GM18498 (cell line): ENCODE results near the gene IDI1.
"Not testable (repeated sequence)": the region's sequence is repeated elsewhere in the genome, so short reads cannot be mapped to it uniquely, and the experiment has no call there.

Experiments
- ATAC-seq: cut with Tn5 transposase; IDR thresholded peaks from one replicate; pipeline ENCODE4 v1.9.1; 2021; ENCODE audit warnings: mild to moderate bottlenecking, moderate library complexity; ENCODE audit not compliant: unreplicated experiment

The IDI1 gene

DNA sequence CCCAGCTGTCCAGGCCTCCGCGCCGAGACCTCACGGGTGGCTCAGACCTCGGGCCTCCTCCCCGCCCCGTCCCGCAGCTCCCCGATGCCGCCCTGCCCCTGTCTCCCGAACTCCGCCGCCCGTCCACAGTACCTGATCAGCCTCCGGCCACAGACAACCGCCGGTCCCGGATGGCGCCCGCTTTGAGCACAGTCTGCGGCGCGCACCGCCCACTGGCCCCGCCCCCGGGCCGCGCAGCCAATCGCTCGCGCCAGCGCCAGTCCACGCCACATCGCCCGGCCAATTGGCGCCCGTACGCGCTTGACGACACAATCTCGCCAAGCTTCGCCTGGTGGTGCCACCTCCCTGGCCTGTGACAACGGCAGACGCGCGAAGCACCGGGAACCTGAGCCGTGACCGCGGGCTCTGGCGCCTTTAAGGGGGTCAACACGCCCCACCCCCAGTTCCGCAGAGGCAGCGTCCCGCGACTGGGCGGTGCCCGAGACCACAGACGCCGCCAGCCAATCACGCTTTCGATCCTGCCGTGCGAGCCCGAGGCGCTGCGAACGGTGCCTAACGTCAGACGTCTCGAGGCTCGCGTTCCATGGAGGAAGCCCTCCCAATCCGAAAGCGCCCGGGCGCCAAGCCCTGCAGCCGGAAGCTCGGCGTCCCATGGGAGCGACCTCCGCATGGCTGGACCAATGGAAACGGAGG is at the start of gene IDI1:
IDI1 (minus strand) TSS at position 388 of the 693 bp plus-strand sequence; CDS start at position 272, 116 bp downstream.
- ATAC-seq: peak; percentile 85

- no peak for ATAC-seq
Measured at GRCh38 chr10:1097436-1097835, 48.5 kb upstream of the IDI1 start.

DNA sequence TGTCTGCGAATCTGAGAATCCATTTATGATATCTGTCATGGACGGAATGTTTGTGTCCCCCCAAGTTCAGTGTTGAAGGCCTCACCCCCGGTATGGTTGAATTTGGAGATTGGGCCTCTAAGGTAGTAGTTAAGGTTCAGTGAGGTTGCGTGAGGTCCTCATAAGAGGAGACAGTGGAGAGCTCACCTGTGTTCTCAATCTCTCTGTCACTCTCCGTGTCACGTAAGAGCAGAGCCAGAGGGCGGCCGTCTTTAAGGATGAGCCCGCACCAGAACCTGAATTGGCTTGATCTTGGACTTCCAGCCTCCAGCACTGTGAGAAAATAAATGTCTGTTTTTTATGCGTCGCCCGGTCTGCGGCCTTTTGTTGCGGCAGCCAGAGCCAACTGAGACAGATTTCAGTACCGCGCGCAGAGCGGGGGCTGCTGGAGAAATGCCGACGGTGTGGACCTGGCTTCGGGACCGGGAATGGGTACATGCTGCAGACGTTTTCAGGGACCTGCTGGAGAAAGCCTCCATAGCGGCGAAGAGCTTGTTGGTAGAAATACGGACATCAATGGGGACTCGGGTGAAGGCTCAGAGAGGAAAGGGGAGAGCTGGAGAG is 47.5 kb upstream of the IDI1 start:
- no peak for ATAC-seq

- no peak for ATAC-seq
Measured at GRCh38 chr10:1095498-1095897, 46.6 kb upstream of the IDI1 start.

DNA sequence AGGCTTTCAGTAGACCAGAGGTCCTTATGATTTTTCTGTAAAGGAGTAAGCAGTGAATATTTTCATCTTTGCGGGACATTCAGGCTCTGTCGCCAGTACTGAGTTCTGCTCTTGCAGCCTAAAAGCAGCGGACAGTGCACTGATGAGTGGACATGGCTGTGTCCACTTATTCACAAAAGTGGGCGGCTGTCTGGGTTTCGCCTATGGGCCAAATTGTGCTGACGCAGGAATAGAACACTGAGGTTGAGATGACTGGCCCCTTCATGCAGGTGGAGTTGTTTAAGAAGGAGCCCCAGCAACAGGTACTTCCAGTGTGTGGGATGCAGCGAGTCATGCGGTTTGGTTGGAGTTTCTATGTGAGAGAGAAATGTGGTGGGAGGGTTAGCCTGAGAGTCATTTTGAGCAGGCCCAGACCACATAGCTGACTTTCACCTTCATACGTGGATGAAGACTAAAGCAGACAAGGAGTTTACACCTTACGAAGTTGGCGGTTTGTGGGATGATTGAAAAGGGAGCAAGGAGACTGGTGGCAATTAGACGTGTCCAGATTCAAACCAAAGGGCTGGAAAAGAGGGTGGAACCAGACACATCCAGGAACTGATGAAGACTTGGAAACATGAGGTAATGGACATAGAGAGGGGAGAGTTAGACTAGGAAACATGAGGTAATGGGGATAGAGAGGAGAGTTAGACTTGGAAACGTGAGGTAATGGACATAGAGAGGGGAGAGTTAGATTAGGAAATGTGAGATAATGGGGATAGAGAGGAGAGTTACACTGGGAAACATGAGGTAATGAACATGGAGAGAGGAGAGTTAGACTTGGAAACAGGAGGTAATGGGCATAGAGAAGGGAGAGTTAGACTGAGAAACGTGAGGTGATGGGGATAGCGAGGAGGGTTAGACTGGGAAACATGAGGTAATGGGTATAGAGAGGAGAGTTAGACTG is 45.5 kb upstream of the IDI1 start:
- ATAC-seq: no peak

DNA sequence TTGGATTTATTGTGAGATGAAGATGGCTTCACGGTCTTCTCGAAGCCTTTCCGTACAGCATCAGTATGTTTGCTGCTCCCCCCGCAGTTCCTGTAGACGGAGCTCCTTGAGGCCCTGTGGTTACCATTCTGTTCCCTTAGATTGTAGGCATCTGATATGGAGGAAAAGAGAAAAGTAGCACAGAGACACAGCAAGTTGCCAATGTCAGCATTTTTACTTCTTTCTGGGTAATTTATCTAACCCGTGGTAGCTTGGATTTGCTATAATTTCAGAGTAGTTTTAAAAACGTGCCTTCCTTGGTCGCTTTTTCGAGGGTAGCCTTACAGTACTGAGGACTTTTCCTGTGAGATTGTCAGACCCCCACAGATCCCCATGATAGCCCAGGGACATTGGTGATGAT is 44.8 kb upstream of the IDI1 start:
- no peak for ATAC-seq

GRCh38 chr10:1090696-1091095 is 41.8 kb upstream of the IDI1 start:
- ATAC-seq: no peak

GRCh38 chr10:1089017-1089689 is 40.2 kb upstream of the IDI1 start:
- ATAC-seq: no peak

- no peak for ATAC-seq
Measured at GRCh38 chr10:1086787-1087186, 37.9 kb upstream of the IDI1 start.

DNA sequence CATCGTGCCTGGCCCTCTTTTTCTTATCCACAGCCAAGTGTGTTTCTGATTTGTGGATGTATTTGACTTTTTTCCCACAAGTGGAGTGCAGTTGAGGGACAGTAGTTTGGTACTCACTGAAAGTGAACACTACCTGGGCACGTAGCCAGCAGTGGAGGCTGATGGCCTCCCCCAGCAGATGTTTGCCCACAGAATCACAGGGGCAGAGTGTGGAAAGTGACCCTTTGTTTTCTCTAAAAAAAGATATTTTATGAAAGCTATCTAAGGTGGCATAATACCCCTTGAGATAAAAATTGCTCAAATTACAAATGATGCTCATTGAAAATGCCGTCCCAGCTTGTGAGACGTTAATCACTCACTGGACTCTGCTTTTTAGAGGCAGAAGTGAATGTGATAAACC is 36.3 kb upstream of the IDI1 start:
- ATAC-seq: no peak

GRCh38 chr10:1084011-1084950 is 35.4 kb upstream of the IDI1 start:
- no peak for ATAC-seq

DNA sequence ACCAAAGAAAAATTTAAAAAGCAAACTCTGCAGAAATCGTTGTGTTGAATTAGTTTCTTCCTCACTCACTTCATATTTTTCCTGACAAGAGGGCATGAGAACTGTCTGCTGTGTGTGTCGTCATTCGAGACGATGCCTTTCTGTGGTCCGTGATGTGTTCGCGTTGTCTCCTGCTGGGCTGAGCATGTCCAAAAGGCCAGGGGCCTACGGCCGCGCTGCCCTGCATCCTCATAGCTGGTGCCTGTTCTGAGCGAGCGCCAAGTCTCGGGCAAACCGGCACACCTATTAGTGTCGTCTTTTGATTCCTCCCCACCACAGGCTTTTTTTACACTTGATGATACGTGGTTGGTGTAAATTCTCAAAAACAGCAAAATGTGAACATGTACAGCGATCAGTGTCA is 34.7 kb upstream of the IDI1 start:
- no peak for ATAC-seq

- ATAC-seq: no peak
Measured at GRCh38 chr10:1078668-1079067, 29.7 kb upstream of the IDI1 start.

GRCh38 chr10:1074748-1075308 is 25.9 kb upstream of the IDI1 start:
- no peak for ATAC-seq

DNA sequence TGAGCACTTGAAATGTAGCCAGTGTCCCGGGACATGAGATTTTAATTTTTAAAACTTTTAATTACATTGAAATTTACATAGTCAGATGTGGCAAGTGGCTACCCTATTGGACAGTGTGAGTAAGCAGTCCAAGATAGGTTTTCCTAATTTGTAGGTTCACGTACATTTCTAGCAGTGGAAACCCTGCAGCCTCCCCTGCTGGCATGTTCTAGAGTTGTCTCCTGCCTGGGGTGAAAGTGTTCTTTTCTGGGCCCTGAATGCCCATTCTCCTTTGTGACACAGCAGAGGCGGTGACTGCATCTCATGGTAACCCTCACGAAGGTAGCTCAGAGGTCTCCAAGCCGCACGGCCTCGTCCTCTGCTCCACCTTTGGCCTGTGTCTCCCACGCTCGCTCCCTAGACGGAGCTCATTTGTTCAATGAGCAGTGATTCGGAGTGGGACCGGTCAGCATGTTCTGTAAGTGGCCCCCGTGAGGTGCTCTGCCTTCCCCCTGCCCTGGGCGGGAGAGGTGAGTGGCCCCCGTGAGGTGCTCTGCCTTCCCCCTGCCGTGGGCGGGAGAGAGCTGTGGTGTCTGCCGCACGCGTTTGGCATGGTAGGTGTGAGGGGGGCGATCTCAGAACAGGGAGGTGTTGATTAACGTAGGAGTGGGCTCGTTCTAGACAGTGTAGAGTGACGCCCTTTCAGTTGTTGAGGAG is 25.3 kb upstream of the IDI1 start:
- ATAC-seq: no peak

- no peak for ATAC-seq
Measured at GRCh38 chr10:1070919-1071318, 22.0 kb upstream of the IDI1 start.

DNA sequence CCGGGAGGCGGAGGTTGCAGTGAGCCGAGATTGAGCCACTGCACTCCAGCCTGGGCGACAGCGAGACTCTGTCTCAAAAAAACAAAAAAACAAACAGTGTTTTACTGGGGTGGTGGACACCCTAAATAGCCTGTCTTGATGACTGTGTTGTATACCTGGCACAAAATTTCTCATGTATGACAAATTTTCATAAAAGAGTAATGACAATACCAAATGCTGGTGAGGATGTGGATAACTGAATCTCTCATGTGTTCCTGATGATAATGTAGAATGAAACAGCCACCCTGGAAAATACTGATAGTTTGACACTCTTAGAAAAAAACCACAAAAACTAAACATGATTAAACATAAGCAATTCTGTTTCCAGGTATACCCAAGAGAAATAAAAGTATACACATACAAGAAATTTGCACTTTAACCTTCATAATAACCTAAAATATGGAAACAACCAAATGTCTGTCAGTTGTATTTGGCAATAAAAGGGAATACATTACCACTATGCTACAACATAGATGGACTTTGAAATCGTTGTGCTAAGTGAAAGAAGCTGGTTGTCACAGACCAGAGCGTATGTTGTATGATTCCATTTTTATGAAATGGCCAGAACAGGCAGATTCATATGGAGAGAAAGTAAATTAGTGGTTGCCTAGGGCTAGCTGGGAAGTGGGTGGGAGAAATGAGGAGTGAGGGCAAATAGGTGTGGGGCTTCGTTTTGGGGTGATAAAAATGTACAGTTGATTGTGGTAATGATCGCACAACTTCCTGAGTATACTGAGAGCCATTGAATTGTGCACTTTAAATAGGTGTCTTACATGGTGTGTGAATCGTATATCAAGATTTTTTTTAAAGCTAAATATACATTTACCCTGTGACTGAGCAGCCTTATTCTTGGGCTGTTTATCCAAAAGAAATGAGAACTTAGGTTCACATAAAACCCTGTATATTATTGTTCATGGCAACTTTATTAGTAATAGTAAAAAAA is 19.8 kb upstream of the IDI1 start:
- no peak for ATAC-seq

- not testable (repeated sequence) for ATAC-seq
Measured at GRCh38 chr10:1066734-1067133, 17.8 kb upstream of the IDI1 start.
